Gastroesophageal sphincter (tissue), 3 donors: ENCODE measurements around the gene LRRC25.

Experiments
- CTCF ChIP-seq, 4 experiments: fragments of 200-600 bp in 2 of 4; fragments of 450-650 bp in 2 of 4; sonication (generic) in 1 of 4; IDR thresholded peaks; one replicate each; pipeline ENCODE4 v1.5.1; 2017 to 2019; ENCODE audit warnings: antibody characterized with exemption in 4 of 4, mild to moderate bottlenecking in 2 of 4, moderate library complexity in 2 of 4
- EP300 ChIP-seq: sonication (generic); formaldehyde crosslinking; IDR thresholded peaks from one replicate; pipeline ENCODE4 v1.6.1; 2017; ENCODE audit warnings: antibody characterized with exemption, mild to moderate bottlenecking
- POLR2A ChIP-seq, 2 donors: fragments of 450-650 bp; IDR thresholded peaks; one replicate each; pipeline ENCODE4 v1.6.1; 2017; ENCODE audit warnings: antibody characterized with exemption in 2 of 2, mild to moderate bottlenecking in 2 of 2, moderate library complexity in 1 of 2
- POLR2AphosphoS5 ChIP-seq: sonication (generic); formaldehyde crosslinking; IDR thresholded peaks from one replicate; pipeline ENCODE4 v1.6.1; 2017; ENCODE audit warnings: antibody characterized with exemption

- TF ChIP-seq CTCF (IDR thresholded peaks at IDR 0.05) (no peak), POLR2AphosphoS5 (no peak), POLR2A (IDR thresholded peaks at IDR 0.05) (no peak), EP300 (no peak)
These were observed 49.5 kb upstream of the LRRC25 start for GRCh38 chr19:18446811-18447359.
